ENCODE measurements around the gene TMEM69. TPM values are rescaled to one million over a fixed set of nuclear protein-coding genes. Genes with fewer than 3 reads are reported as not detected.
"Not testable (repeated sequence)": the region's sequence is repeated elsewhere in the genome, so short reads cannot be mapped to it uniquely, and the experiment has no call there.

TMEM69 gene
- total and polyA plus RNA-seq, 2 experiments from 2014 or later = 30.6 to 33.5 TPM

DNA sequence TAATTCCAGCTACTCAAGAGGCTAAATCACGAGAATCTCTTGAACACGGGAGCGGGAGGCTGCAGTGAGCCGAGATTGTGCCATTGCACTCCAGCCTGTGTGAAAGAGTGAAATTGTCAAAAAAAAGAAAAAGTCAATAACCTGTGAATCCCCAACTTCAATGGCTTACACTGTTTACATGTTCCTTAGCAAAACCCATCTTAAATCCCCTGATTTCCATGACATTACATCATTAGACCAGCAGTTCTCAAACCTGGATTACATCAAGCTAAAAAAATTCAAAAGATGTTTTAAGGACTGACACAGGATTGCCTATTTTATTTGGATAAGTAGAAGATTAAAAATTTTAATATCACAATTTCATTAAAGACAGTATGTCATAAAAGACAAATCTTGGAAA is 14.0 kb upstream of the TMEM69 start:
- Histone ChIP-seq H3K4me1 (ENCODE audit: insufficient read depth) (peaks cover 33% of the 10 kb centered on the region), H3K36me3 (replicated peaks; ENCODE audit: insufficient read depth, low read depth) (no peaks in the 10 kb centered on the region), H4K20me1 (ENCODE audit: insufficient read depth, poor library complexity, severe bottlenecking) (peaks cover 97% of the 10 kb centered on the region), H3K4me3 (no peak overlapping the region), H3K79me2 (peaks cover 100% of the 10 kb centered on the region), H2AFZ (no peak overlapping the region), H3K27ac (no peak overlapping the region), H3K4me2 (no peak overlapping the region), H3K9me3 (ENCODE audit: low read depth) (no peaks in the 10 kb centered on the region), H3K27me3 (no peaks in the 10 kb centered on the region), H3K9me2 (replicated peaks; ENCODE audit: insufficient read depth) (no peaks in the 10 kb centered on the region)
- WGBS (ENCODE audit: low lambda C conversion rate, missing lambda C conversion rate) = 89% methylated on average over 4 of the region's 4 CpGs
- DNase-seq (ENCODE audit: low spot score) = no peak
- TF ChIP-seq EZH2phosphoT487 (IDR thresholded peaks at IDR 0.05; ENCODE audit: low read depth, severe bottlenecking, unreplicated experiment) (no peak), CTCF (IDR thresholded peaks at IDR 0.05; ENCODE audit: poor library complexity) (no peak), EZH2 (IDR thresholded peaks at IDR 0.05; ENCODE audit: borderline replicate concordance) (no peak)

GRCh38 chr1:45674478-45674877 is 13.5 kb upstream of the TMEM69 start:
- TF ChIP-seq EZH2 (IDR thresholded peaks at IDR 0.05; ENCODE audit: borderline replicate concordance) (no peak), EZH2phosphoT487 (IDR thresholded peaks at IDR 0.05; ENCODE audit: low read depth, severe bottlenecking, unreplicated experiment) (no peak), CTCF (IDR thresholded peaks at IDR 0.05; ENCODE audit: poor library complexity) (no peak)
- Histone ChIP-seq H3K4me1 (ENCODE audit: insufficient read depth) (peaks cover 33% of the 10 kb centered on the region), H2AFZ (no peak overlapping the region), H4K20me1 (ENCODE audit: insufficient read depth, poor library complexity, severe bottlenecking) (peaks cover 97% of the 10 kb centered on the region), H3K4me3 (no peak overlapping the region), H3K27ac (no peak overlapping the region), H3K36me3 (replicated peaks; ENCODE audit: insufficient read depth, low read depth) (no peaks in the 10 kb centered on the region), H3K4me2 (no peak overlapping the region), H3K27me3 (no peaks in the 10 kb centered on the region), H3K9me2 (replicated peaks; ENCODE audit: insufficient read depth) (no peaks in the 10 kb centered on the region), H3K79me2 (peaks cover 100% of the 10 kb centered on the region), H3K9me3 (ENCODE audit: low read depth) (no peaks in the 10 kb centered on the region)
- WGBS (ENCODE audit: low lambda C conversion rate, missing lambda C conversion rate) = 92% methylated on average over 5 of the region's 5 CpGs
- no peak for DNase-seq (ENCODE audit: low spot score)

DNA sequence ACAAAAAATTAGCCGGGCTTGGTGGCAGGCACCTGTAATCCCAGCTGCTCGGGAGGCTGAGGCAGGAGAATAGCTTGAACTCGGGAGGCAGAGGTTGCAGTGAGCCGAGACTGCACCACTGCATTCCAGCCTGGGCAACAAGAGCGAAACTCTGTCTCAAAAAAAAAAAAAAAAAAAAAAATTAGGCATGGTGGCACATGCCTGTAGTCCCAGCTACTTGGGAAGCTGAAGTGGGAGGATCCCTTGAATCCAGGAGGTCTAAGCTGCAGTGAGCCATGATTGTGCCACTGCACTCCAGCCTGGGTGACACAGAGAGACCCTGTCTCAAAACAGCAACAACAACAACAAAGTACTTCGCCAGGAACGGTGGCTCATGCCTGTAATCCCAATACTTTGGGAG is 11.4 kb upstream of the TMEM69 start:
- peaks cover 100% of the 10 kb centered on the region for H3K79me2 ChIP-seq
- peaks cover 42% of the 10 kb centered on the region for H3K4me1 ChIP-seq (ENCODE audit: insufficient read depth)
- not testable (repeated sequence) for H3K9me2 ChIP-seq (replicated peaks; ENCODE audit: insufficient read depth); H3K27me3 ChIP-seq; H3K4me2 ChIP-seq; H3K27ac ChIP-seq; H3K36me3 ChIP-seq (replicated peaks; ENCODE audit: insufficient read depth, low read depth); H3K9me3 ChIP-seq (ENCODE audit: low read depth); H2AFZ ChIP-seq; DNase-seq (ENCODE audit: low spot score); H3K4me3 ChIP-seq
- 99% methylated on average over 7 of the region's 7 CpGs for WGBS (ENCODE audit: low lambda C conversion rate, missing lambda C conversion rate)
- peaks cover 100% of the 10 kb centered on the region for H4K20me1 ChIP-seq (ENCODE audit: insufficient read depth, poor library complexity, severe bottlenecking)

DNA sequence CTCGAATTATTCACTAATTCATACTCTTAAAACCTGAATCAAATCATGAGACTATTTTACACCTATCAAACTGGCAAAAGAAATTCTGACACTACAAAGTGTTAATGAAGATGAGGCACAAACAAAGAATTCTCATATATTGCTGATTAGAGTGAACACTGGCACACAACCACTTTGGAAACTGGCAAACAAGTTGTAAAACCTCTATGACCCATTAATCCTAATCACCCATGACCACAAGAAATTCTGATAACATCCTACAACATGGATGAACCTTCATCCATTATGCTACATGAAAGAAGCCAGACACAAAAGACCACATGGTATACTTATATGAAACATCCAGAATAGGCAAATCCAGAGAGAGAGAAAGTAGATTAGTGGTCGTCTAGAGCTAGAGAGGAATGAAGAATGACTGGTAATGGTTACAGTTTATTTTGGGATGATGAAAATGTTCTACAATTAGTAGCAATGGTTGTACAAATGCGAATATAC is 10.2 kb upstream of the TMEM69 start:
- Histone ChIP-seq H3K36me3 (replicated peaks; ENCODE audit: insufficient read depth, low read depth) (no peaks in the 10 kb centered on the region), H3K4me3 (no peak overlapping the region), H3K9me3 (ENCODE audit: low read depth) (no peaks in the 10 kb centered on the region), H3K27ac (no peak overlapping the region), H3K9me2 (replicated peaks; ENCODE audit: insufficient read depth) (no peaks in the 10 kb centered on the region), H3K79me2 (peaks cover 100% of the 10 kb centered on the region), H2AFZ (no peak overlapping the region), H3K4me2 (peak overlapping the region; percentile 24), H3K4me1 (ENCODE audit: insufficient read depth) (peaks cover 53% of the 10 kb centered on the region), H3K27me3 (no peaks in the 10 kb centered on the region), H4K20me1 (ENCODE audit: insufficient read depth, poor library complexity, severe bottlenecking) (peaks cover 99% of the 10 kb centered on the region)
- 72% methylated on average over 3 of the region's 3 CpGs for WGBS (ENCODE audit: low lambda C conversion rate, missing lambda C conversion rate)
- no peak for TF ChIP-seq EZH2phosphoT487 (IDR thresholded peaks at IDR 0.05; ENCODE audit: low read depth, severe bottlenecking, unreplicated experiment)
- no peak for TF ChIP-seq CTCF (IDR thresholded peaks at IDR 0.05; ENCODE audit: poor library complexity)
- TF ChIP-seq EZH2 (IDR thresholded peaks at IDR 0.05; ENCODE audit: borderline replicate concordance) = no peak
- no peak for DNase-seq (ENCODE audit: low spot score)

All from hepatocyte (in vitro differentiated cells).